ENCODE measurements around the gene CLEC9A. TPM values are rescaled to one million over a fixed set of nuclear protein-coding genes. Genes with fewer than 3 reads are reported as not detected.

The CLEC9A gene
- total RNA-seq, 1 experiment from 2014 or later: not detected

DNA sequence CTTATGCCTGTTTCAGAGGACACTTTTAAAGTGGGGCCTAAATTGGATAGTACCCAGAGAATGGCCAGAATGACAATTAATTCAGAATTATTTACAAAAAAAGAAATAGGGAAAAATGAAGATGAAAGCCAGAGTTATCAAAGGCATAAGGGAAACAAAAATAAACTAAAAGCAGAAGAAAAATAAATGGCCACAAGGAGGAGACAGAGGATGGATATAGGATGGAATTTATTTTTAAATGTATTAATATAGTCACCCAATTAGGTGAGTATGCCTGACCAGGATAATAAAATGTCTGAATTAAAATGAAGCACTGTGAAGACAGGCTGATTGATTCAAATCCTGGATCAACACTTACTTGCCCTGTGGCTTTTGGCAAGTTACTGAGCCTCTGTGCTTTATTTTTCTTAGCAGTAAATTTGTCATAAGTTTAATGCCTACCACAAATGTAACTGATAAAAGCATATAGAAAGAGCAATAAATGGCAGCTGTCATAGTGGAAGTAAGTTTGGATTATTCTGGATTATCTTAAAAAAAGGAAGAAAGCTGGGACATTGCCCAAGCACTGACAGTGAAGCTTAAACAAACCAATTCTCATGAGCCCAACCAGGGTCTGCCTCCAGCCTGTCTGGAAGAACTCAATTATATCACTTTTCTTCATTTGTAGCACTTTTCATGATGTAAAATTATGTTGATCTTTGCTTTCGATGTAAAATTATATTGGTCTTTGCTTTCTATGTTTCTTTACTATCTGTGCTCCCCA lies 3.5 kb downstream of the CLEC9A start:
- POLR2A ChIA-PET: no interaction called here
- DNase-seq: no peak
- TF ChIP-seq, protein P1, sequence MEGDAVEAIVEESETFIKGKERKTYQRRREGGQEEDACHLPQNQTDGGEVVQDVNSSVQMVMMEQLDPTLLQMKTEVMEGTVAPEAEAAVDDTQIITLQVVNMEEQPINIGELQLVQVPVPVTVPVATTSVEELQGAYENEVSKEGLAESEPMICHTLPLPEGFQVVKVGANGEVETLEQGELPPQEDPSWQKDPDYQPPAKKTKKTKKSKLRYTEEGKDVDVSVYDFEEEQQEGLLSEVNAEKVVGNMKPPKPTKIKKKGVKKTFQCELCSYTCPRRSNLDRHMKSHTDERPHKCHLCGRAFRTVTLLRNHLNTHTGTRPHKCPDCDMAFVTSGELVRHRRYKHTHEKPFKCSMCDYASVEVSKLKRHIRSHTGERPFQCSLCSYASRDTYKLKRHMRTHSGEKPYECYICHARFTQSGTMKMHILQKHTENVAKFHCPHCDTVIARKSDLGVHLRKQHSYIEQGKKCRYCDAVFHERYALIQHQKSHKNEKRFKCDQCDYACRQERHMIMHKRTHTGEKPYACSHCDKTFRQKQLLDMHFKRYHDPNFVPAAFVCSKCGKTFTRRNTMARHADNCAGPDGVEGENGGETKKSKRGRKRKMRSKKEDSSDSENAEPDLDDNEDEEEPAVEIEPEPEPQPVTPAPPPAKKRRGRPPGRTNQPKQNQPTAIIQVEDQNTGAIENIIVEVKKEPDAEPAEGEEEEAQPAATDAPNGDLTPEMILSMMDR (IDR thresholded peaks at IDR 0.05; ENCODE audit: insufficient read depth in 1 of 2, low read depth in 1 of 2, low read length in 1 of 2, severe bottlenecking in 1 of 2, unreplicated experiment in 1 of 2): peak; percentile 33 to 69
- Mint-ChIP-seq H3K27me3 (ENCODE audit: insufficient read depth, unreplicated experiment) (peaks cover 6% of the 10 kb centered on the region), H3K9me3 (ENCODE audit: unreplicated experiment) (no peaks in the 10 kb centered on the region), H3K36me3 (ENCODE audit: insufficient read depth, unreplicated experiment) (no peaks in the 10 kb centered on the region), H3K27ac (ENCODE audit: unreplicated experiment) (no peak overlapping the region), H3K4me3 (ENCODE audit: unreplicated experiment) (no peak overlapping the region), H3K4me1 (ENCODE audit: low read depth, unreplicated experiment) (no peaks in the 10 kb centered on the region)
- no TSS peak for BruUV-seq (replicated peaks)
- Histone ChIP-seq H3K4me3 (ENCODE audit: low read depth, low read length) (no peak overlapping the region), H3K36me3 (ENCODE audit: control insufficient read depth, insufficient read depth, low read length) (no peaks in the 10 kb centered on the region), H3K4me1 (no peaks in the 10 kb centered on the region), H3K9me3 (no peaks in the 10 kb centered on the region), H3K27me3 (replicated peaks; ENCODE audit: control insufficient read depth, insufficient read depth, low read length) (no peaks in the 10 kb centered on the region)
- CTCF ChIA-PET: interaction anchor here (0.9 to 1.0 kb wide), 3 partner anchors 24 to 156 kb away, joined by 3 to 10 read pairs (median 5); no protein-coding TSS in a partner anchor
- intact Hi-C loops (cut with micrococcal nuclease; ENCODE audit: unreplicated experiment): loop anchor here (1.0 to 2.0 kb wide), 2 partner anchors 106 to 157 kb away; no protein-coding TSS in a partner anchor

GRCh38 chr12:10042167-10042566 lies 11.7 kb downstream of the CLEC9A start:
- Mint-ChIP-seq H3K4me1 (ENCODE audit: low read depth, unreplicated experiment) (no peaks in the 10 kb centered on the region), H3K27ac (ENCODE audit: unreplicated experiment) (no peak overlapping the region)

DNA sequence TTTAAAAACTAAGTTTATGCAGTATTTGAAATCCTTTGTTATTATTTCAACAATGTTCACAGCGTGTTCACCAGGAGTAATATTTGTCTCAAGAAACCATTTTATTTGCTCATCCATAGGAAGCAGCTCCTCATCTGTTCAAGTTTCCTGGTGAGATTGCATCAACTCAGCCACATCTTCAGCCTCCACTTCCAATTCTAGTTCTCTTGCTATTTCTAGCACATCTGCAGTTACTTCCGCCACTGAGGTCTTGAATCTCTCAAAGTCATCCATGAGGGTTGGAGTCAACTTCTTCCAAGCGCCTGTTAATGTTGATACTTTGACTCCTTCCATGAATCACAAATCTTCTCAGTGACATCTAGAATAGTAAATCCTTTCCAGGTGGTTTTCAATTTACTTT lies 18.0 kb downstream of the CLEC9A start:
- H3K36me3 Mint-ChIP-seq (ENCODE audit: insufficient read depth, unreplicated experiment): no peaks in the 10 kb centered on the region
- Histone ChIP-seq H3K27me3 (replicated peaks; ENCODE audit: control insufficient read depth, insufficient read depth, low read length) (no peaks in the 10 kb centered on the region), H3K4me1 (no peaks in the 10 kb centered on the region), H3K4me3 (ENCODE audit: low read depth, low read length) (no peak overlapping the region), H3K9me3 (no peaks in the 10 kb centered on the region), H3K36me3 (ENCODE audit: control insufficient read depth, insufficient read depth, low read length) (no peaks in the 10 kb centered on the region)
- no TSS peak for BruUV-seq (replicated peaks)
- intact Hi-C loops (cut with micrococcal nuclease; ENCODE audit: unreplicated experiment): no loop called here
- H3K27me3 Mint-ChIP-seq (ENCODE audit: insufficient read depth, unreplicated experiment): peaks cover 31% of the 10 kb centered on the region
- H3K9me3 Mint-ChIP-seq (ENCODE audit: unreplicated experiment): no peaks in the 10 kb centered on the region
- ChIA-PET POLR2A (no interaction called here), CTCF (no interaction called here)
- no peak overlapping the region for H3K4me3 Mint-ChIP-seq (ENCODE audit: unreplicated experiment)
- no peak for DNase-seq
- TF ChIP-seq, protein P1 (IDR thresholded peaks at IDR 0.05; ENCODE audit: insufficient read depth in 1 of 2, low read depth in 1 of 2, low read length in 1 of 2, severe bottlenecking in 1 of 2, unreplicated experiment in 1 of 2): no peak
- no peaks in the 10 kb centered on the region for H3K4me1 Mint-ChIP-seq (ENCODE audit: low read depth, unreplicated experiment)
- H3K27ac Mint-ChIP-seq (ENCODE audit: unreplicated experiment): no peak overlapping the region

More at GRCh38 chr12:10042167-10042566, 11.7 kb downstream of the CLEC9A start:
- no peak for DNase-seq
- no peaks in the 10 kb centered on the region for H3K27me3 ChIP-seq (replicated peaks; ENCODE audit: control insufficient read depth, insufficient read depth, low read length)
- H3K9me3 Mint-ChIP-seq (ENCODE audit: unreplicated experiment): no peaks in the 10 kb centered on the region
- no TSS peak for BruUV-seq (replicated peaks)
- no peak overlapping the region for H3K4me3 ChIP-seq (ENCODE audit: low read depth, low read length)
- ChIA-PET POLR2A (no interaction called here), CTCF (no interaction called here)
- TF ChIP-seq, protein P1 (IDR thresholded peaks at IDR 0.05; ENCODE audit: insufficient read depth in 1 of 2, low read depth in 1 of 2, low read length in 1 of 2, severe bottlenecking in 1 of 2, unreplicated experiment in 1 of 2): no peak
- H3K36me3 ChIP-seq (ENCODE audit: control insufficient read depth, insufficient read depth, low read length): no peaks in the 10 kb centered on the region
- H3K4me1 ChIP-seq: no peaks in the 10 kb centered on the region
- peaks cover 26% of the 10 kb centered on the region for H3K27me3 Mint-ChIP-seq (ENCODE audit: insufficient read depth, unreplicated experiment)
- intact Hi-C loops (cut with micrococcal nuclease; ENCODE audit: unreplicated experiment): no loop called here
- H3K36me3 Mint-ChIP-seq (ENCODE audit: insufficient read depth, unreplicated experiment): no peaks in the 10 kb centered on the region
- no peak overlapping the region for H3K4me3 Mint-ChIP-seq (ENCODE audit: unreplicated experiment)
- no peaks in the 10 kb centered on the region for H3K9me3 ChIP-seq

All from Caco-2 (cell line).